Measurements from ENCODE around the gene RABL6.
"Not testable (repeated sequence)": the region's sequence is repeated elsewhere in the genome, so short reads cannot be mapped to it uniquely, and the experiment has no call there.

Gene RABL6

GRCh38 chr9:136807281-136808074, at the start of gene RABL6:
Gene RABL6 (plus strand): TSS chr9:136807948. CDS start chr9:136808197, 249 bp downstream.
- peak; percentile 55 to 80 (median 61) for DNase-seq

- DNase-seq = no peak
Measured at GRCh38 chr9:136759001-136759400, 48.7 kb upstream of the RABL6 start.

- no peak for DNase-seq
Measured at GRCh38 chr9:136759436-136760325, 48.1 kb upstream of the RABL6 start.

GRCh38 chr9:136760424-136760823, 47.3 kb upstream of the RABL6 start:
- no peak for DNase-seq

GRCh38 chr9:136760834-136761544, 46.8 kb upstream of the RABL6 start:
- DNase-seq = not testable (repeated sequence)

GRCh38 chr9:136761545-136761981, 46.2 kb upstream of the RABL6 start:
- DNase-seq = no peak

- DNase-seq = no peak
Measured at GRCh38 chr9:136762221-136762691, 45.5 kb upstream of the RABL6 start.

GRCh38 chr9:136762915-136763648, 44.7 kb upstream of the RABL6 start:
- peak in 1 of 4 experiments; percentile 12 for DNase-seq

GRCh38 chr9:136763649-136764035, 44.1 kb upstream of the RABL6 start:
- no peak for DNase-seq

GRCh38 chr9:136764301-136764891, 43.4 kb upstream of the RABL6 start, which contains the start of gene LCN15:
Gene LCN15 (minus strand): TSS chr9:136764518. CDS start chr9:136764488, 30 bp downstream.
- no peak for DNase-seq

GRCh38 chr9:136765041-136765440, 42.7 kb upstream of the RABL6 start:
- no peak for DNase-seq

- DNase-seq = not testable (repeated sequence)
Measured at GRCh38 chr9:136765745-136766409, 41.9 kb upstream of the RABL6 start.

GRCh38 chr9:136766410-136767120, 41.2 kb upstream of the RABL6 start:
- not testable (repeated sequence) for DNase-seq

- DNase-seq = peak in 3 of 4 experiments; percentile 7 to 44 (median 41)
Measured at GRCh38 chr9:136769710-136770191, 38.0 kb upstream of the RABL6 start.

GRCh38 chr9:136771907-136772415, 35.8 kb upstream of the RABL6 start:
- DNase-seq = no peak

GRCh38 chr9:136773386-136774044, 34.2 kb upstream of the RABL6 start:
- DNase-seq = no peak

- DNase-seq = no peak
Measured at GRCh38 chr9:136774416-136775045, 33.2 kb upstream of the RABL6 start.

GRCh38 chr9:136775191-136775590, 32.6 kb upstream of the RABL6 start:
- DNase-seq = no peak

- DNase-seq = no peak
Measured at GRCh38 chr9:136776947-136777346, 30.8 kb upstream of the RABL6 start.
